HG02943 (cell line): ENCODE results near the gene MINDY4.
"Not testable (repeated sequence)": the region's sequence is repeated elsewhere in the genome, so short reads cannot be mapped to it uniquely, and the experiment has no call there.

Experiments used
- ATAC-seq: cut with Tn5 transposase; IDR thresholded peaks from one replicate; pipeline ENCODE4 v1.9.1; 2021; ENCODE audit warnings: mild to moderate bottlenecking, low read depth, moderate library complexity; ENCODE audit not compliant: unreplicated experiment

MINDY4 gene

DNA sequence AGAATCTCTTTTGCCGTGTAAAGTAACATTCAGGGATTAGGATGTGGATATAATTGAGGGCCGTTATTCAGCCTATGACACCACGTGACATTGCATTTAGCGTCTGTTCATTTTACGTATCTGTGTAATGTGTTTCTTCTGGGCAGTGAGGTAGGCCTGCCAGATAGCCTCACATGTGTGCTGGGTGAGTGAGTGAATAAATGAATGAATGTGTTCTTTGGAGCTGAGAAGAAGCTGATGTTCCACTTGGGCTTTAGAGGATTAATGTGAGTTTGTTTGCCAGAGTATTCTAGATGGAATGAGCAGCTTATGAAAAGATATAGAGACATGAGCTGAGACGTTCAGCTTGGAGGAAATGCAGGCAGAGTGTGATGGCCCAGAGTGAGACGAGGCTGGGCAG lies 55.0 kb downstream of the MINDY4 start:
- ATAC-seq = no peak

DNA sequence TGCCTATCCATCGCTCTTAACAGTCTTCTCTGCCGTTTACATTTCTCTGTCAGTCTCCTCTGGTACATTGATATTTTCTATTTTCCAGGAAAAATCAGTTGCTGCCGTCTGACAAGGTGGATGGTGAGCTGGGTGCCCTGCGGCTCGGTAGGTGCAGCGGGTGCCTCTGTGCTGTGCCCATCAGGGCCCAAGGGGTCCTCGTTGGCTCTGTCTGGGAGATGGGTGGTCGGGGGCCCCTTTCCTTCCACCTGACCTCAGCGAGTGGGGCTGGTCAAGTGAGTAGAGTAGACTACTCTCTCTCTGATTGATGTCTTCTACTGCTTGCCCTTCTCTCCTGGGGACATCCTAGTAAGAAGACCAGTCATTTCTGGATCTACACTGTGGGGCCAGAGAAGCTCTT lies 57.4 kb downstream of the MINDY4 start:
- ATAC-seq = no peak

DNA sequence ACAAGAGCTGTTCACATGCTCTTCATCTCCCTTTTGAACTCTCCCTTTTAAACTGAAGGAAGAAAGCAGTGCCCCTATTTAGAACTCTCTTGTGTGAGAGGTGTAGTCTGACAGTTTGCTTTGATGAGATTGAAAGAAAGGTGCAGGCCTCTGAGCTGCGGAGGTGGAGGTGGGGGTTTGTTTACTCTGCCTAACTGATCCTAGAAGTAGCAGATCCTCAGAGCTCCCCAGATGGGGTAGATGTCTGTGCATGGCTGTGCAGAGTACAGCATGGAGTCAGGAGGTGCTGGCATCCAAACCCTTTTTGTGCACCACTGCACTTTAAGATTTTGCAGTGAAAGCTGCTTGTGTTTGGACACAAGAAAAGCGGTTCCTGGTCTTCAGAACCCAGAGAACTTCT lies 58.3 kb downstream of the MINDY4 start:
- no peak for ATAC-seq

DNA sequence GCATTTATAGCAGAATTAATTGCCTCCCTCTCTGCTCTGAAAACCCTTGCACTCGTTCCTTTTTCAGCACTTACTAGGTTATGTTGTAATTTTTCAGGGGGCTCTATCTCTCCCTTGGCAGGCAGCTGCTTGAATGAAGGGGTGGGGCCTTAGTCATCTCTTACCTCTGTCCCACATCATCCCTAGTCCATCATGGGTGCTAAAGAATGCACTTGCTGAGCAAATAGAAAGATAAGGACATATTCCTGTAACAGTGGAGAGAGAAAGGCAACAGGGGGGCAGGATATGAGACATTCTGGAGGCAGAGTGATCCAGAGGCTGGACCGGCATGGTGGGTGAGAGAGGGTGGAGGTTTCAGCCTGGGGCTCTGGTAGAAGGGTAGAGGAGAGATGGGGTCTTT lies 60.0 kb downstream of the MINDY4 start:
- no peak for ATAC-seq

DNA sequence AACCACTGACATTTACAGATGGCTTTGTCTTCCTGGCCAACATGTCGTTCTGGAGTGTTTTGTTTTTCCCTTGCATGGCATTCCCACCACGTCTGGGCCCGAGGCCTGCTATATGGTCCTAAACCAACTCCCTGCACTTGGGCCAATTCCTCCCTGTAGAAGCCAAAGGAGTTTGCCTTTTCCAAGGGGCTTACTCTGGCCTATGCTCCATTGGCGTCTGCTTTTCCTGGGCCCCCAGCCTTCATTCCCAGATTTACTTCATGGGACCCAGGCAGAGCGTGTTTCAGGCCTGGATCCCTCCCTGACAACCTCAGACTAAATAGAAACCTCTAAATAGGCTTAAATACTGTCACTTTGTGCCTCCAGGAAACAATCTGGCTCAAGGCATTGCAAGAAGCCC lies 60.7 kb downstream of the MINDY4 start:
- ATAC-seq = no peak

DNA sequence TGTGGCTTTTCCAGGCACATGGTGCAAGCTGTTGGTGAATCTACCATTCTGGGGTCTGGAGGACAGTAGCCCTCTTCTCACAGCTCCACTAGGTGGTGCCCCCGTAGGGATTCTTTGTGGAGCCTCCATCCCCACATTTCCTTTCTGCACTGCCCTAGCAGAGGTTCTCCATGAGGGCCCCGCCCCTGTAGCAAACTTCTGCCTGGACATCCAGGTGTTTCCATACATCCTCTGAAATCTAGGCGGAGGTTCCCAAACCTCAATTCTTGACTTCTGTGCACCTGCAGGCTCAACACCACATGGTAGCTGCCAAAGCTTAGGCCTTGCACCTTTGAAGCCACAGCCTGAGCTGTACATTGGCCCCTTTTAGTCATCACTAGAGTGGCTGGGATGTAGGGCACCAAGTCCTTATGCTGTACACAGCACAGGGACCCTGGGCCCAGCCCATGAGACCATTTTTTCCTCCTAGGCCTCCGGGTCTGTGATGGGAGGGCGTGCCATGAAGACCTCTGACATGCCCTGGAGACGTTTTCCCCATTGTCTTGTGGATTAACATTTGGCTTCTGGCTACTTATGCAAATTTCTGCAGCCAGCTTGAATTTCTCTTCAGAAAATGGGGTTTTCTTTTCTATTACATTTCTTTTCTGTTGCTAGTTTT lies 62.9 kb downstream of the MINDY4 start:
- not testable (repeated sequence) for ATAC-seq

DNA sequence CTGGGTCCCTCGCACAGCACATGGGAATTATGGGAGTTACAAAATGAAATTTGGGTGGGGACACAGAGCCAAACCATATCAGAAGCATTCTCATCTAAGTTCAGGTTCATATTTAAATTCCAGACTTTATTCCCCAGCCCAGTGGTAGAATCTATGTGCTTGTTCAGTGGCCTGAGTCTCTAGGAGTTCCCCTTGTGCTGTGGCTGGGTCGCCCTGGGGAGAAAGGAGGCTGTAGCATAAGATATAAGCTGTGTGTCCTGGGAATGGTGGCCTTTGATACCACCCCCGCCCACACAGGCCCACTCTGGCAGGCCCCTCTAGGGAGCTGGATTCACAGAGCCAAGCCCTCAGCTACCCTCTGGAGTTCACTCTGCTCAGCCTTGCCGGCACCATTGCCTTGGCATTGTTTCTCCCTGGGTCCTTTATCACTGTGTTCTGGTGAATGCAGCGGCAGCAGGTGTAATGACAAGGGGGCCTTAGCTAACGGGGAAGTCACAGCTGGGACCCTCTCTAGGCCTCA lies 64.2 kb downstream of the MINDY4 start:
- ATAC-seq = no peak

DNA sequence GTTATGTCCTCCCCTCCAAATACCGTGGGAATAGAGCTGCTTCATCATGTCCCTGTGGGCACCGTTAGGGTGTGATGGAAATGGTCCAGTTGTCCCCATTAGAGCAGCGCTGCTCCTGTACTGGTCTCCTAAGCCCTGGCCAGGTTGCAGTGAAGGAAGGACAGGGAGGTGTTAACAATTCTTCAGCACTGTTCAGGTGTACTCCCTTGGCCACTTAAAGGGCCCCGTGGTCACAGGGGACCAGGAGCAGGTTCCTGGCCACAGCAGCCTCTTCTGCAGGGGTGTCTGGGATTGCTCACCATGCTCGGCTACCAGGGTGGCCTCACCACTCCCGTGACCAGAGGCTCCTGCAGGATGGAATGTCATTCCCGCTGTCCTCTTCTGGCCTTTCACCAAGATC lies 65.8 kb downstream of the MINDY4 start:
- ATAC-seq = no peak

DNA sequence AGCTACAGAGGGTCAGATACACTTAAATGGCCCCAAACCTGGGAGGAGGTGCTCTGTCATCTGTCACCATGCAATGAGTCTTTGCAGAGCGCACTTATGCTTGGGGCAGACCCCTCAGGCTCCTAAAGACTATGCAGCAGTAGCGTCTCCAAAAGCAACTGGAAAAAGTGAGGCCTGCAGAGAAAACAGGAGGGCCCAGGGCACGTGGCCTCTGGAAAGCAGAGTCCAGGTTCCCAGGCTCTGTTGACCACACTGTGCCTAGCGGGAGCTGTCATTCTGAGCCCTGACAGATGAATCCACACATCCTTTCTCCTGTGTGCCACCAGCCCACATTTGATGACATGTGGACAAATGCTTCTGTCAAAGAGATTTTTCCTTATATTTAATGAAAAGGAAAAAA lies 66.4 kb downstream of the MINDY4 start:
- no peak for ATAC-seq

DNA sequence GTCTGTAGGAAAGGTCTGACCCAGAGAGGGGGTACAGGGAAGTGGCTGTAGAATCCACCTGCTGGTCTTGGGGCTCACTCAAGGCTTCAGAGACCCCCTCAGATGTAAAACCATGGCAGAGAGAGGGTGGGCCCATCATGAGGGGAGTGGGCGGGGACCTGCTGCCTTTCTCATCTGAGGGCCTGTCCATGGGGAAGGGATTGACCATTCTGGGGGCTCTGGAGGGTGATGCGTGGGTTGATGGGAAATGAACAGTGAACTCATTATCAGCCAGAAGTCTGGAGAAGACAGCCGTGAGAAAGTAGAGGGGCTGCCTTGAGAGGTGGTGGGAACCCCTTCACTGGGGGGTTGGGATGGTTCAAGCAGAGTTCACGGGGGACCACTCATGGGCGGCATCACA lies 66.8 kb downstream of the MINDY4 start:
- no peak for ATAC-seq

DNA sequence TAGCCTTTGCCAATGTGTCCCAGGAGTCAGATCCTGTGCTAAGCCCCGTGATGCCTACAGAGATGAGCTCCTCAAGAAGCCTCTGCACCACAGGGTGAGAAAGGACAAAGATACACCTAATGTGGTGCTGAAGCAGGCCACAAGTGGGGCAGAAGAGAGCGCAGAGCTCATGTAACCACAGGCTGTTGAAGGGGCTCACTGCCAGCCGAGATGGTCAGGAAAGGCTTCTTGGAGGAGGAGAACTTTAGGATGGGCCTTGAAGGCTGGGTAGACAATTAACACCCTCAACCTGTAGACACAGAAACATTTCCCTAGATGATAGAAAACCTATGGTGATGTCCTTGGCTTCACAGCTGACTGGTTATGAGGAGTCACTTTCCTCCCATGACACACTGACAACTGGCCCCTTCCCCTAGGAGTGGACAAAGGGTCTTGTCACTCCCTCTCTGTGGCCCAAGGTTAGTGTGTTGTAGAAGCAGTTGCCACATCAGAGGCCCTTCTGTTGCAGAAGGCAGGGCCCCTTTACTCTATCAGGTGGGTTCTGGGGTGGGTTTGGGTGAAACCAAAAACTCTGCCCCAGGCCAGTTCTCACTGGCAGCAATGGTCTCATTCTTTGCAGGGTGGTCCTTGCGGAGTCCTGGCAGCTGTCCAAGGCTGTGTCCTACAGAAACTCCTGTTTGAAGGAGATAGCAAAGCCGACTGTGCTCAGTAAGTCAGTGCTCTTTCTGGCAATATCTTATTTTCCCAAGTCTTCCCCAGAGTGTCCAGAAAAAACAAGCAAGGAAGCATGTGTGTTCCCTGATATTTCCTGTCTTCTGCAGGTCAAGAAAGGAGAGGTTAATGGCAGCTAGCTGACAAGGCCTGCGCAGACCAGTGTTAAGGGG lies 69.2 kb downstream of the MINDY4 start:
- ATAC-seq = no peak

DNA sequence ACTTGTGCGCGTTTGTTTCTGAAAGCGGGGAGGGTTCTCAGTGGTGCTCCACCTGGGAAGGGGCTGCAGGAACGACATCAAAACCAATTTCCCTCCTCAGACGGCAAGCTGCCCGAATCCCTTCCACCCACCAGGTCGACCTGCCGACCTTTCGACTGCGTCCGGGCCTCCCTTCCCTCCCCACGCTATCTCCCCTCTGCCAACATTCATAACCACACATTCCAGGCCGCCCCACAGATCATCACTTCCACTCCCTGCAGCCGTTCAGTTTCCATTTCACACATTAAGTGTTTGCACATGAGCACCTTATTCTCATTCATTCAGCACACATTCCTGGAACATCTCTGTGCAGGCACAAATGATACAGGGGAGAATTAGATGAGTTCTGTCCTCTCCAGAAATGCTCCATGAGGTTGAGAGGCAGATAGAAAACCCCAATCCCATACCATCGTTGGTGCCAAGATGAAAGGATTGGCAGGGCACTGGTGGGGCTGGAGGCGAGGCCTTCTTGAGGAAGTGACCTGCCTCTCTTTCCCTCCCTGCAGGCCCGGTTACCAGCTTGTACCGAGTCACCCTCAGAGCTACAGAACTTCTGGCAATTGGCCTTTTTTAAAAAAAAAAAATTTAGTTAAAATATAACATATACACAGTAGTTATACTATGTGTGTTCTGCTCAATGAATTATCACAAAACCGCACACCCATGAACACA lies 70.0 kb downstream of the MINDY4 start:
- no peak for ATAC-seq

DNA sequence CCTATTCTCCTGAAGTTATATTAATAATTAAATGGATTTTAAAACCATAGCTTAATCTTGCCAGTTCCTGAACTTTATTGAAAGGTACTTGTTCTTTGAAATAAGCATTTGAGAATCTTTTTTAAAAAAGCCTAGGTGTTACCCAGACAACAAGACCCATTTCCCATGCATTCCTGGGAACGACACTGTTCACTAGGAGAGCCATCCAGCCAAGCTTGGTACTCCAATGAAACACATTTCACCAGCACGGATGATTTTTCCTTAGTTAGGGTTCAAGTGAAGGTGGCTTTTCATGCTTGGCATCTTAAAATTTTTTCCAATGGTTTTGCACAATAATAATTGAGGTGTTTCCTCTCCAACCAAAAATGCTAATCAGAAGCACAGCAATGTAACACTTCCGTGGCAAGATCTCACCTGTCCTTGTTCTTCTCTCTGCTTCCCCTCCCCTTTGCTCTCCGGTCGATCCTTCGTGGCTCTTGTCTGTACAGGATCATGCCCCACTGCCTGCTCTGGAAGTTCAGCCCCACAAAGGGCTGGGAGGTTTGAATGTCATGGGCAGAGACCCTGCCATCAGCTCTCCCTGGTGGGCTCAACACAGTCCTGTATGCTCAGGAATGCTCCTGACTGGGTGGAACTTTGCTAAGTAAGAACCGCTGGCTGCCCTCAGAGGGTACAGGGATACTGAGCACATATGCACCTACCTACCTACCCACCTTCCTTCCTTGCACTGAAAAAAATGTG lies 70.8 kb downstream of the MINDY4 start:
- no peak for ATAC-seq

DNA sequence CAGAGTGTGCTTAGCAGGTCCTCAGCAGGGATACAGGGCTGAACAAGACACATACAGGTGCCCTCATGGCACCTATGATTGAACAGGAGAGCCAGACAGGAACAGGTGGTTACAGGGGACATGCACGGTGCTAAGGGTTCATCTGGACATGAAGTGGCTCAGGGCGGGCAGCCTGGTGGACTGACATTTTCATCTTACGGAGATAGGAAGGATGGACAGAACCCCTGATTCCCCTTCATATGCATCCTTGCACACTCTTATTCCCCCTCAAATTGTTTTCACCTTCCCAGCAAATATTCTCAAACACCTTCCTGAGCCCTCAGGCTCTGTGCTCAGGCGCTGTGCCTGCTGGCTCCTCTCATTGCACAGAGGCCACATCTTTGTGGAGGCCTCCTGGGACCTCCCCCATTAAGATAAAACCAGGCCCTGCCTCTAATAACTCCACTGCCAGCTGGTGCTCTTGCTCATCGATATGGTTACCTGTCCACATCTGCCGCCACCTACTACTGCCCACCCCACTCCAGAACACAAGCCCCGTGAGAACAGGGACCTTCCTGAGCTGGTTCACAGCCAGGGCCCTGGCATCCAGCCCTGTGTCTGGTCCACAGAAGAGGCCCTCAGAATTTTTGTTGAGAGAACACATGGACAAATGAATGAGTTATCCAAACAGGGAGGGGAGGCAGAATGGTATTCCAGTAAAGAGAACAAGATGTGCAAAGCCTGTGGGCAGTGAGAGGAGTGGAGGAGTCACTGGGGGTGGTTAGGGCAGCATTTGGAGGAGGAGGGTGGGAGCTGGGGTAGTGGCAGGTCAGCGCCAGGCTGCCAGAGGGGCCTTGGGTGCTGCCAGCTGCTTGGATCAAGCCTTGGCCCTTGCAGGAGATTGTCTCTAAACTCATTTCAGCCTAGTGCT lies 71.6 kb downstream of the MINDY4 start:
- ATAC-seq = no peak

DNA sequence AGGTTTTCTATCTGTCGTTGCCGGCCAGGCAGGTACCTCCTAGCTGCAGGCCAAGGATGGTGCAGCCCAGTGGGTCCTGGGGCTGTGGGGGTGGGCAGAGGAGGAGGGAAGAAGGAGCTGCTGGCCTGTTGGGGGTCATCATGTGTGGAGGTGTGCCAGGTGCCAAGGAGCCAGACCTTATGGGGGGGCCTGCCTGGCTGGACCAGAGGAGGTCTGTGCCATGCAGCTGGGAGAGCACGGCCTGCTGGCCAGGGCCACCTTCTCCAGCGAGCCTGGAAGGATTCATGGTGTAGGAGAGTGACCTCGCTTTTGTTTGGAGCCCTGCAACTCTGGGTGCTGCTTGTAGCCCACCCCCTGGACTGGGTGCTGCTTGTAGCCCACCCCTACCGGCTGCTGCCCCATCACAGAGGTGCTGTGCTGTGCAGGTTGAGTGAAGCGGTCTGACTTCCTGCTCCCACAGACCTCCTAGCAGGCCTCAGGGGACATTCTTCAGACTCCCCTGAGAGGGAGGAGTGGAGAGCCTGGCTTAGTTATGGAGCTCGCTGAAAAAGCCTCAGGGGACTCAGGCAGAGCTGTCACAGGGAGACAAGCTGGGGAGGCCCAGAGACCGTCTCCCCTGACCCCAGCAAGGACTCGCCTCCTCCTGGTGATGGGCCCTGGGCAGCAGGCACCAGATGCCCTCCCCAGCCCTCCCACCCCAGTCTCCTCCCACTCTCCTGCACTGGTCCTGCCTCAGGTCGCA lies 72.7 kb downstream of the MINDY4 start:
- no peak for ATAC-seq

DNA sequence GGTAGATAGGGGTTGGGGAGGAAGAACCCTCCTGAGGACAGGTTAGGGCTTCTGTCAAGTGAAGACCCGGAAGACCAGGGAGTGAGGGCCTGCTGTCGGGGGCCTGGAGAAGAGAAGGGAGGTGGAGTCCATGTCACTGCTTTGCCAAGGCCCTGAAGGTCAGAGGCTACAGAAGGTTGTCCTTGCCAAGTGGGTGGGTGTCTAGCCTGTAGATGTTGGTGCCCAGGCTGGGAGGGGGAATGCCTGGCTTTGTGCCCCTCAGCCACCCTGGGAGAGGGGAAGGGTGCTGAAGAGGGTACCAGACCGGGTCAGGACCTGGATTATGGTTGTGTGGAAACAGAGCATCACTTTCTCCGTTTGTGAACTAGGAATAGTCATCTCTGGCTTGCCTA lies 73.3 kb downstream of the MINDY4 start:
- no peak for ATAC-seq

DNA sequence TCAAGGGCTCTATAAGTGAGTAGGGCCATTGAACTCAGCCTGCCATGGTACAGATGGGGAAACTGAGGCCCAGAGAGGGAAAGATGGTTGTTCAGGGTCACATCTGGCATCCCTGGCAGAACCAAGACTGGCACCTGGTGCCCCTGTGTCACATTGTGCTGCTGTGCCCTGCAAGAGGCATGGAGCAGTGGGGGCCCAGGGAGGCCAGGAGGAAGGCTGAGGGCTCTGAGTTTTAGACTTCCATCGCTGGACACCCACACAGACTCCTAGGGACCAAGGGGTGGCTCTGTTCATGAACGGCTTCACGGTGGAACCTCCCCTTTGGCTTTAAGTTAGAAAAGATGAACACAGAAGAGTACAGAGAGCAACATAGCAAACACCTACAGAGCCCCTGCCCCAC lies 73.7 kb downstream of the MINDY4 start:
- ATAC-seq = no peak

DNA sequence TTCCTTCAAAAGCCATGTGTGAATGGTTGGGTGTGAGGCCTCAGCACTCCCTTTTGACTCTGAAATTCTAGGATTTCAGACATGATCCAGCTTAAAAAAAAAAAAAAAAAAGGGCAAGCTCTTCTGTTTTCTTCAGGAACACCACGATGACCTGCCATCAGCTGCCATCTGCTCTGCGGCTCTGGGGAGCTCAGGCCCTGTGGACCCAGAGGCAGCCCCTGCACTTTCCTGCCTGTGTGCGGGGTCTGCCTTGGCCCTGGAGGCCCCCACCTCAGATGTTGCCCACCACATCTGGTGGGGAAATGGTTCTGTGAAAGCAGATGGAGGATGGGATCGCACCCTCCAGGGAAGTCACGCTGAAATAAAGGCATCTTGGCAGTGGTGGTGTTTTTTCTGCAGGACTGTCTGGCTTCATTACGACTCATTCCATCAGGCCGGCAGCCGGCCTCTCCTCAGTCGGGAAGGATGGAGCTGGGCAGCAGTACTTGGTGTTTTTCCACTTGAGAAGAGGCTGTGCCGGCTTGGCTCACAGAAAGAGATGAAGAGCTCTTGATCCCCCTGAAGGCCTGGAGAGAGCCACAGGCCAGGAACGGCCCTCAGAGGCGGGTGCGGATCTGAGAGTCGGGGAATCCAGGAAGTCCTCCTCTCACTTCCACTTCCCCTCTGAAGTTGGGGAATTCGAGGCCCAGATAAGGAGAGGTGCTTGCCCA lies 74.4 kb downstream of the MINDY4 start:
- ATAC-seq = no peak
